Trophoblast cell (in vitro differentiated cells and primary cell): ENCODE results near the gene EEF1AKMT2.
A peak's percentile ranks its signal among the peaks of the same experiment; 100 is the strongest.

Experiments used
- DNase-seq, 2 donors: peaks; one replicate each; pipeline ENCODE4 v3.0.0-alpha.2; 2016
- H2AFZ ChIP-seq: 2 replicates; pipeline ENCODE4 v1.6.1; 2013; ENCODE audit warnings: low read length, moderate library complexity, mild to moderate bottlenecking; ENCODE audit not compliant: insufficient read depth, poor library complexity
- H2AK5ac ChIP-seq: 2 replicates; pipeline ENCODE4 v1.6.1; 2013; ENCODE audit warnings: mild to moderate bottlenecking, low read length
- H2BK120ac ChIP-seq: 2 replicates; pipeline ENCODE4 v1.6.1; 2013; ENCODE audit warnings: low read length, mild to moderate bottlenecking, moderate library complexity; ENCODE audit not compliant: insufficient read depth, poor library complexity
- H2BK12ac ChIP-seq: 2 replicates; pipeline ENCODE4 v1.6.1; 2013; ENCODE audit warnings: mild to moderate bottlenecking, low read length, moderate library complexity
- H2BK5ac ChIP-seq: 2 replicates; pipeline ENCODE4 v1.6.1; 2013; ENCODE audit warnings: low read length, low read depth, moderate library complexity, mild to moderate bottlenecking; ENCODE audit not compliant: poor library complexity
- H3K14ac ChIP-seq: 2 replicates; pipeline ENCODE4 v1.6.1; 2013; ENCODE audit warnings: mild to moderate bottlenecking, low read length
- H3K18ac ChIP-seq: 2 replicates; pipeline ENCODE4 v1.6.1; 2013; ENCODE audit warnings: mild to moderate bottlenecking, low read length
- H3K23ac ChIP-seq: 2 replicates; pipeline ENCODE4 v1.6.1; 2013; ENCODE audit warnings: low read length
- H3K27ac ChIP-seq: 2 replicates; pipeline ENCODE4 v1.5.1; 2013; ENCODE audit warnings: low read depth, mild to moderate bottlenecking, inconsistent platforms, low read length, moderate library complexity
- H3K27me3 ChIP-seq: 2 replicates; pipeline ENCODE4 v1.6.1; 2013; ENCODE audit warnings: inconsistent platforms, mild to moderate bottlenecking, low read length, moderate library complexity; ENCODE audit not compliant: insufficient read depth
- H3K36me3 ChIP-seq, 2 experiments: 1 replicate in 1 of 2; 2 replicates in 1 of 2; pipeline ENCODE4 v1.6.1; 2013; ENCODE audit warnings: low read length in 2 of 2, mild to moderate bottlenecking in 2 of 2, moderate library complexity in 1 of 2; ENCODE audit not compliant: insufficient read depth in 2 of 2, control insufficient read depth in 1 of 2
- H3K4ac ChIP-seq: 2 replicates; pipeline ENCODE4 v1.6.1; 2013; ENCODE audit warnings: low read depth, mild to moderate bottlenecking, low read length, moderate library complexity
- H3K4me1 ChIP-seq, 2 experiments: 1 replicate in 1 of 2; 2 replicates in 1 of 2; pipeline ENCODE4 v1.6.1; 2013; ENCODE audit warnings: low read length in 2 of 2, mild to moderate bottlenecking in 2 of 2, moderate library complexity in 1 of 2; ENCODE audit not compliant: insufficient read depth in 2 of 2, control insufficient read depth in 1 of 2
- H3K4me2 ChIP-seq: 2 replicates; pipeline ENCODE4 v1.6.1; 2013; ENCODE audit warnings: inconsistent platforms, mild to moderate bottlenecking, low read length, moderate library complexity
- H3K4me3 ChIP-seq: 2 replicates; pipeline ENCODE4 v1.5.1; 2013; ENCODE audit warnings: mild to moderate bottlenecking, low read depth, low read length, inconsistent platforms
- H3K79me1 ChIP-seq: one replicate; pipeline ENCODE4 v1.6.1; 2013; ENCODE audit warnings: low read length
- H3K79me2 ChIP-seq: 2 replicates; pipeline ENCODE4 v1.6.1; 2013; ENCODE audit warnings: low read length, mild to moderate bottlenecking; ENCODE audit not compliant: control insufficient read depth, insufficient read depth, poor library complexity
- H3K9ac ChIP-seq: 2 replicates; pipeline ENCODE4 v1.6.1; 2013; ENCODE audit warnings: mild to moderate bottlenecking, low read length
- H3K9me3 ChIP-seq: 2 replicates; pipeline ENCODE4 v1.6.1; 2013; ENCODE audit warnings: low read depth, mild to moderate bottlenecking, control low read depth, inconsistent platforms, low read length; ENCODE audit not compliant: insufficient read depth
- H4K12ac ChIP-seq: 2 replicates; pipeline ENCODE4 v1.6.1; 2013; ENCODE audit warnings: low read depth, mild to moderate bottlenecking, low read length, moderate library complexity
- H4K8ac ChIP-seq: 2 replicates; pipeline ENCODE4 v1.6.1; 2013; ENCODE audit warnings: low read depth, mild to moderate bottlenecking, low read length, moderate library complexity
- H4K91ac ChIP-seq: one replicate; pipeline ENCODE4 v1.6.1; 2013; ENCODE audit warnings: low read depth, mild to moderate bottlenecking, low read length, moderate library complexity
- WGBS: extraction: QIAGEN DNeasy Blood & Tissue Kit; methylation state at CpG from one replicate; pipeline ENCODE4 v1.1.7; 2013; ENCODE audit warnings: missing lambda C conversion rate; ENCODE audit not compliant: insufficient read length, insufficient coverage; ENCODE audit errors: extremely low coverage; 5-methylcytosine and 5-hydroxymethylcytosine counted together

Gene EEF1AKMT2

GRCh38 chr10:124829447-124830115, 37.9 kb upstream of the EEF1AKMT2 start:
- H2AK5ac ChIP-seq, result no peak overlapping the region
- H4K8ac ChIP-seq, result no peak overlapping the region
- peaks cover 33 to 34% of the 10 kb centered on the region in 2 experiments for H3K36me3 ChIP-seq
- no peaks in the 10 kb centered on the region for H3K79me2 ChIP-seq
- no peaks in the 10 kb centered on the region for H3K27me3 ChIP-seq
- no peaks in the 10 kb centered on the region for H3K9me3 ChIP-seq
- no peak overlapping the region for H2AFZ ChIP-seq
- H3K18ac ChIP-seq, result no peak overlapping the region
- H3K27ac ChIP-seq, result no peak overlapping the region
- H3K23ac ChIP-seq, result no peak overlapping the region
- no peak overlapping the region for H2BK120ac ChIP-seq
- no peak overlapping the region for H3K9ac ChIP-seq
- no peak overlapping the region for H3K14ac ChIP-seq
- H4K91ac ChIP-seq, result no peak overlapping the region
- H2BK12ac ChIP-seq, result no peak overlapping the region
- WGBS, result no CpG with 5 or more reads among the region's 8 CpGs
- no peak for DNase-seq
- no peak overlapping the region for H4K12ac ChIP-seq
- no peak overlapping the region for H3K4ac ChIP-seq
- no peak overlapping the region for H3K4me3 ChIP-seq
- H3K4me2 ChIP-seq, result no peak overlapping the region
- H2BK5ac ChIP-seq, result no peak overlapping the region
- no peaks in the 10 kb centered on the region for H3K79me1 ChIP-seq
- H3K4me1 ChIP-seq, result no peaks in the 10 kb centered on the region

DNA sequence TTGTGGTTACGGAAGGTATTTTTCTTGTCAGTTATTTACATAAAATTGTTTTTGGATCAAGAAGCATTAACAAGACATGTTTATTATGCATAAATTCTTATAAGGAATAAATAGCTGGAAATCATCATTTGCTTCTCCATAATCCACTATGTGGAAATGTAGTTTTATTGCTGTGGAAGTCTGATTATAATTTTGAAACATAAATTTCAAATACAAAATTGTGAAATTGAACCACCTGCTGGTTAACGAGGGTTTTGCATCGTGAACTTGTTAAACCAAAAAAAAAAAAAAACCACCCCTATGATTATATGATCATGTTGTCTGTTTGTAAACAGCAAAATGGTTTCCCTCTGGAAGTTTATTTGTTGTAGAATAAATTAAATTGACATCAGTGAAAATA, 35.8 kb upstream of the EEF1AKMT2 start:
- WGBS, result no CpG with 5 or more reads among the region's 3 CpGs
- H3K79me2 ChIP-seq, result no peaks in the 10 kb centered on the region
- H3K79me1 ChIP-seq, result no peaks in the 10 kb centered on the region
- no peak overlapping the region for H3K27ac ChIP-seq
- no peak overlapping the region for H3K9ac ChIP-seq
- no peak overlapping the region for H4K8ac ChIP-seq
- H4K91ac ChIP-seq, result no peak overlapping the region
- no peak overlapping the region for H3K18ac ChIP-seq
- H3K4ac ChIP-seq, result no peak overlapping the region
- no peak overlapping the region for H2AK5ac ChIP-seq
- H3K23ac ChIP-seq, result no peak overlapping the region
- no peak overlapping the region for H2AFZ ChIP-seq
- H3K4me3 ChIP-seq, result no peak overlapping the region
- peaks cover 21 to 25% of the 10 kb centered on the region in 2 experiments for H3K36me3 ChIP-seq
- no peak overlapping the region for H3K14ac ChIP-seq
- no peaks in the 10 kb centered on the region for H3K9me3 ChIP-seq
- H2BK120ac ChIP-seq, result no peak overlapping the region
- peak in 1 of 2 donors; percentile 71 for DNase-seq
- no peak overlapping the region for H3K4me2 ChIP-seq
- no peaks in the 10 kb centered on the region for H3K27me3 ChIP-seq
- no peak overlapping the region for H2BK12ac ChIP-seq
- no peak overlapping the region for H2BK5ac ChIP-seq
- H3K4me1 ChIP-seq, result no peaks in the 10 kb centered on the region
- H4K12ac ChIP-seq, result no peak overlapping the region

DNA sequence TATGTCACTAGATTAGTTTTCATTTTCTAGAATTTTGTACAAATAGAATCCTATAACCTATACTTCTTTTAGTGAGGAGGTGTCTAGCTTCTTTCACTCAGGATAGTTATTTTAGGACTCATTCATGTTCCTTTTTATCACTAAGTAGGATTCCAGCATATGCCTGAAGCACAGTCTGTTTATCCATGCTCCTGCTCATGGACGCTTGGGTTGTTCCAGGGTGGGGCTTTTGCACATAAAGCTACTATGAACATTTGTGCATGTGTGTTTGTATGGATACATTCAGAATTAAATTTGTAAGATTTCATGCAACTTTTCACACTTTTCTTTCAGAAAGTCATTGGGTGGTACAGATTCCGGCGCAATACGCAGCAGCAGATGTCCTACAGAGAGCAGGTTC, 34.6 kb upstream of the EEF1AKMT2 start:
- Histone ChIP-seq H3K4me3 (no peak overlapping the region), H4K91ac (no peak overlapping the region), H3K4me2 (no peak overlapping the region), H4K8ac (no peak overlapping the region), H3K9ac (no peak overlapping the region), H2AFZ (no peak overlapping the region), H3K14ac (no peak overlapping the region), H2BK120ac (no peak overlapping the region), H2BK5ac (no peak overlapping the region), H3K27me3 (no peaks in the 10 kb centered on the region), H3K18ac (no peak overlapping the region), H4K12ac (no peak overlapping the region), H3K4me1 (no peaks in the 10 kb centered on the region), H3K27ac (no peak overlapping the region), H2AK5ac (no peak overlapping the region), H3K23ac (no peak overlapping the region), H3K79me1 (no peaks in the 10 kb centered on the region), H3K4ac (no peak overlapping the region), H3K9me3 (no peaks in the 10 kb centered on the region), H2BK12ac (no peak overlapping the region), H3K79me2 (no peaks in the 10 kb centered on the region), H3K36me3 (peaks cover 16 to 23% of the 10 kb centered on the region in 2 experiments)
- DNase-seq, result no peak
- WGBS, result no CpG with 5 or more reads among the region's 4 CpGs

DNA sequence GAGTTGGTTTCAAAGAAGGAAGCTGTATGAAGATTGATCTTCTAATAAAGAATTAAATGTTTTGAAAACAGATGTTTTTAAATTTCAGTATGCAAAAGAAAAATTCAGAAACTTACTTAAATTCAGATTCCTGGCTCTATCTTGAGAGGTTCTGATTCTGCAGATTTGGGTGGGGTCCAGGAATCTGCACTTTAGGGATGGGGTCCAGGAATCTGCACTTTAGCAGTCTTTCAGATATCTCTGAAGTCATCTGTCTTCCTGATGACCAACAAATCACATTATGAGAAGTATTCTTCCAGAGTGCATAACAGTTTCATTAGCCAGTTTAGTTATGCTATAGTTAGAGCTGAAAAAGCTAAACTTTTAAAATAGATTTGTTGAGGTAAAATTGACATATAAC, 34.0 kb upstream of the EEF1AKMT2 start:
- Histone ChIP-seq H3K18ac (no peak overlapping the region), H3K27me3 (no peaks in the 10 kb centered on the region), H3K27ac (no peak overlapping the region), H4K91ac (no peak overlapping the region), H4K12ac (no peak overlapping the region), H3K4ac (no peak overlapping the region), H2BK12ac (no peak overlapping the region), H3K14ac (no peak overlapping the region), H3K9ac (no peak overlapping the region), H3K79me1 (no peaks in the 10 kb centered on the region), H3K9me3 (no peaks in the 10 kb centered on the region), H2BK120ac (no peak overlapping the region), H2BK5ac (no peak overlapping the region), H3K23ac (no peak overlapping the region), H3K4me1 (no peaks in the 10 kb centered on the region), H3K4me2 (no peak overlapping the region), H3K36me3 (peaks cover 20 to 22% of the 10 kb centered on the region in 2 experiments), H3K79me2 (no peaks in the 10 kb centered on the region), H2AFZ (no peak overlapping the region), H4K8ac (no peak overlapping the region), H3K4me3 (no peak overlapping the region), H2AK5ac (no peak overlapping the region)
- no peak for DNase-seq
